Measurements from ENCODE around the gene ARHGEF17. TPM values are rescaled to one million over a fixed set of nuclear protein-coding genes. Genes with fewer than 3 reads are reported as not detected.
"Not testable (repeated sequence)": the region's sequence is repeated elsewhere in the genome, so short reads cannot be mapped to it uniquely, and the experiment has no call there.

Gene ARHGEF17
- total and polyA plus RNA-seq, 2 experiments from 2014 or later, result 15.3 to 23.5 TPM

DNA sequence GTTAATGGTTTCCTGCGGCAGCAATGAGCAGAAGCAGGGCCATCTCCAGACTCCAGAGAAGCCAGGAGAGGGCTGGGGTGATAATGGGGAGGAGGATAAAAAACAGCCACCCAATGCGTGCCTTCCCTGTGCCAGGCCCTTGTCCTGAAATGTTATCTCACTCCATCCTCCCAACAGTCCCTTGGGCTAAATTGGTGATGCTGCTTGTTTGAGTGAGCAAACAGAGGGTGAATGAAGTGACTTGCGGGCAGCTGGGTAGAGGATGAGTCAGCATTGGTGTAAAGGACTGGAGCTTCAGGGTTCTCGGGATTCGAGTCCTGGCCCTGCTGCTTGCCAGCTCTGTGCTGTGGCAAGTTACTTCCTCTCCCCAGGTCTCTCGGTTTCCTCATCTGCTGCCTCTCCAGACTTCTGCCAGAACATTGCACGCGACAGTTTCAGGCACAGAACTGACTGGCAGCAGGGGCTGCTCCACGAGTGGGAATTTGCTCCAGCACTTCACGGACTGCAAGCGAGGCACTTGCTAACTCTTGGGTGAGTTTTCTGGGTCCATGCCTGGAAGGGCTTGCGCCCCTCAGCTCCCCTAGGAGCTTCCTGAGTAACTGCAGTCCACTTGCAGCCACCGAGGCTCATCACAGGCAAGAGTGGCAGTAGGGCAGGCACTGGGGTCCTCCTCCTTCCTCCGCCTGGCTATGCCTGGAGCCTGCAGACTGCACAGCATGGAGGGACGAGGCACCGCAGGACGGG lies 36.0 kb upstream of the ARHGEF17 start, which contains the start of gene P2RY6:
Gene P2RY6 (plus strand): TSS at position 403 of the 744 bp plus-strand sequence. CDS start 24,181 bp downstream, outside the sequence.
- WGBS, 2 experiments (ENCODE audit: low coverage in 1 of 2, low lambda C conversion rate in 2 of 2, missing lambda C conversion rate in 2 of 2), result 74 to 76% methylated on average over 16 to 17 of the region's 17 CpGs
- no peak within 1 kb of the TSS for H3K4me2 ChIP-seq (ENCODE audit: unreplicated experiment)
- H3K9me2 ChIP-seq (ENCODE audit: insufficient read depth), result no peaks in the 10 kb centered on the region
- H2AFZ ChIP-seq, result no peak within 1 kb of the TSS
- no peaks in the 10 kb centered on the region for H3K36me3 ChIP-seq (ENCODE audit: low read depth)
- H3K4me1 ChIP-seq (ENCODE audit: insufficient read depth), result no peaks in the 10 kb centered on the region
- no peaks in the 10 kb centered on the region for H3K79me2 ChIP-seq (ENCODE audit: insufficient read depth)
- no peak within 1 kb of the TSS for H3K9ac ChIP-seq
- H3K27me3 ChIP-seq (replicated peaks; ENCODE audit: insufficient read depth), result no peaks in the 10 kb centered on the region
- TF ChIP-seq EZH2 (IDR thresholded peaks at IDR 0.05; ENCODE audit: insufficient read depth, poor library complexity, severe bottlenecking), result no peak
- no peaks in the 10 kb centered on the region for H4K20me1 ChIP-seq (ENCODE audit: insufficient read depth)
- no peaks in the 10 kb centered on the region for H3K9me3 ChIP-seq (ENCODE audit: low read depth)
- in situ Hi-C loops (cut with MboI), result no loop called here
- H3K27ac ChIP-seq, result no peak within 1 kb of the TSS
- DNase-seq, result peak; percentile 73
- 0 out of 2 replicates have a peak, but pooled peaks cover 7% of the 10 kb centered on the region for H3F3A ChIP-seq (ENCODE audit: insufficient read depth)
- no peak within 1 kb of the TSS for H3K4me3 ChIP-seq

- no peak overlapping the region for H3K4me3 ChIP-seq
- in situ Hi-C loops (cut with MboI), result no loop called here
- H3F3A ChIP-seq (ENCODE audit: insufficient read depth), result 0 out of 2 replicates have a peak, but pooled peaks cover 7% of the 10 kb centered on the region
- H3K27ac ChIP-seq, result no peak overlapping the region
- H2AFZ ChIP-seq, result no peak overlapping the region
- H3K27me3 ChIP-seq (replicated peaks; ENCODE audit: insufficient read depth), result no peaks in the 10 kb centered on the region
- no peak for DNase-seq
- no peaks in the 10 kb centered on the region for H4K20me1 ChIP-seq (ENCODE audit: insufficient read depth)
- H3K4me1 ChIP-seq (ENCODE audit: insufficient read depth), result no peaks in the 10 kb centered on the region
- WGBS, 2 experiments (ENCODE audit: low coverage in 1 of 2, low lambda C conversion rate in 2 of 2, missing lambda C conversion rate in 2 of 2), result 95 to 98% methylated on average over 7 of the region's 7 CpGs
- H3K4me2 ChIP-seq (ENCODE audit: unreplicated experiment), result no peak overlapping the region
- no peaks in the 10 kb centered on the region for H3K9me3 ChIP-seq (ENCODE audit: low read depth)
- no peak for TF ChIP-seq EZH2 (IDR thresholded peaks at IDR 0.05; ENCODE audit: insufficient read depth, poor library complexity, severe bottlenecking)
- no peak for TF ChIP-seq EZH2phosphoT487 (IDR thresholded peaks at IDR 0.05; ENCODE audit: insufficient read depth, low read depth)
- H3K79me2 ChIP-seq (ENCODE audit: insufficient read depth), result no peaks in the 10 kb centered on the region
- no peak overlapping the region for H3K9ac ChIP-seq
- H3K9me2 ChIP-seq (ENCODE audit: insufficient read depth), result no peaks in the 10 kb centered on the region
- H3K36me3 ChIP-seq (ENCODE audit: low read depth), result no peaks in the 10 kb centered on the region
Observed at GRCh38 chr11:73272680-73273038, 35.4 kb upstream of the ARHGEF17 start.

- 65 to 67% methylated on average over 8 of the region's 8 CpGs for WGBS, 2 experiments (ENCODE audit: low coverage in 1 of 2, low lambda C conversion rate in 2 of 2, missing lambda C conversion rate in 2 of 2)
- Histone ChIP-seq H3K9me2 (ENCODE audit: insufficient read depth) (no peaks in the 10 kb centered on the region), H3K27me3 (replicated peaks; ENCODE audit: insufficient read depth) (no peaks in the 10 kb centered on the region), H3K79me2 (ENCODE audit: insufficient read depth) (no peaks in the 10 kb centered on the region), H4K20me1 (ENCODE audit: insufficient read depth) (no peaks in the 10 kb centered on the region), H3K36me3 (ENCODE audit: low read depth) (no peaks in the 10 kb centered on the region), H3K4me1 (ENCODE audit: insufficient read depth) (no peaks in the 10 kb centered on the region), H3F3A (ENCODE audit: insufficient read depth) (0 out of 2 replicates have a peak, but pooled peaks cover 7% of the 10 kb centered on the region), H3K9me3 (ENCODE audit: low read depth) (no peaks in the 10 kb centered on the region), H2AFZ (no peak overlapping the region), H3K4me3 (no peak overlapping the region), H3K27ac (no peak overlapping the region), H3K4me2 (ENCODE audit: unreplicated experiment) (no peak overlapping the region), H3K9ac (no peak overlapping the region)
- no peak for TF ChIP-seq EZH2 (IDR thresholded peaks at IDR 0.05; ENCODE audit: insufficient read depth, poor library complexity, severe bottlenecking)
- no peak for TF ChIP-seq EZH2phosphoT487 (IDR thresholded peaks at IDR 0.05; ENCODE audit: insufficient read depth, low read depth)
- DNase-seq, result no peak
- in situ Hi-C loops (cut with MboI), result no loop called here
Observed at GRCh38 chr11:73273222-73273895, 34.7 kb upstream of the ARHGEF17 start.

DNA sequence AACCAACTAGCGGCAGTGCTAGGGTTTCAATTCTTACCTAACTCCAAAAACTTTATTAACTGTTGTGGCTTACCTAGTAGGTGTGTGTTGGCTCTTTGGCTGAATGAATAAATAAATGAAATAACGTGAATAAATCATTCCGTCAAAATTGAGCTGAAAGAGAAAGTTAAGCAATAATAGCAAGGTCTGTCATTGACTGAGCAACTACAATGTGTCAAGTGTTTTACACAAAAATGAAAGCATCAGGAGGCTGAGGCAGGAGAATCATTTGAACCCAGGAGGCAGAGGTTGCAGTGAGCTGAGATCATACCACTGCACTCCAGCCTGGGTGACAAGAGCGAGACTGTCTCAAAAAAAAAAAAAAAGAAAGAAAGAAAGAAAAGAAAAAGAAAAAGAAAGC lies 33.9 kb upstream of the ARHGEF17 start:
- H3K79me2 ChIP-seq (ENCODE audit: insufficient read depth); H3F3A ChIP-seq (ENCODE audit: insufficient read depth); DNase-seq; H2AFZ ChIP-seq; H3K27ac ChIP-seq; H3K9ac ChIP-seq; H3K4me2 ChIP-seq (ENCODE audit: unreplicated experiment); H3K27me3 ChIP-seq (replicated peaks; ENCODE audit: insufficient read depth); H3K36me3 ChIP-seq (ENCODE audit: low read depth); H3K4me3 ChIP-seq; H4K20me1 ChIP-seq (ENCODE audit: insufficient read depth); H3K4me1 ChIP-seq (ENCODE audit: insufficient read depth); in situ Hi-C loops (cut with MboI); H3K9me3 ChIP-seq (ENCODE audit: low read depth); H3K9me2 ChIP-seq (ENCODE audit: insufficient read depth): not testable (repeated sequence)
- WGBS, 2 experiments (ENCODE audit: low coverage in 1 of 2, low lambda C conversion rate in 2 of 2, missing lambda C conversion rate in 2 of 2), result 95 to 97% methylated on average over 4 of the region's 4 CpGs

Data from GM23248 (cell line).